SK-N-SH (cell line): ENCODE results near the gene CSKMT. TPM values are rescaled to one million over a fixed set of nuclear protein-coding genes. Genes with fewer than 3 reads are reported as not detected.

Experiments
- CTCF ChIA-PET: fragments of 300-600, 350-600 bp; formaldehyde crosslinking; extraction: SDS; loops from one replicate; lab custom pipeline; 2021; lab: Yijun Ruan, JAX
- POLR2A ChIA-PET: fragments of 350-600 bp; sonication (Branson Sonifier 250); formaldehyde crosslinking; extraction: SDS; loops from one replicate; lab custom pipeline; 2020; ENCODE audit warnings: antibody characterized with exemption, inconsistent platforms; lab: Yijun Ruan, JAX
- DNase-seq: peaks from one replicate; pipeline ENCODE4 v3.0.0; 2012
- H2AFZ ChIP-seq: fragments of 200-600 bp; sonication (generic); 2 replicates; pipeline ENCODE4 v1.8.1; 2016; ENCODE audit warnings: antibody characterized with exemption, mild to moderate bottlenecking, low read depth
- H3F3A ChIP-seq: fragments of 200-600 bp; sonication (generic); replicated peaks from 2 replicates; pipeline ENCODE3; 2016; ENCODE audit warnings: antibody characterized with exemption, mild to moderate bottlenecking; ENCODE audit not compliant: insufficient read depth
- H3K27ac ChIP-seq, 2 experiments: fragments of 200-500 bp in 1 of 2; fragments of 200-600 bp in 1 of 2; sonication (Bioruptor generic) in 1 of 2; sonication (generic), shearing (Covaris generic) in 1 of 2; 2 replicates each; pipeline versions ENCODE4 v1.5.1 to v1.6.1; 2014 to 2016; ENCODE audit warnings: low read depth in 2 of 2, inconsistent platforms in 1 of 2, low read length in 1 of 2, mild to moderate bottlenecking in 1 of 2, mixed read lengths in 1 of 2
- H3K27me3 ChIP-seq: fragments of 200-600 bp; sonication (generic), shearing (Covaris generic); 2 replicates; pipeline ENCODE4 v1.6.1; 2016; ENCODE audit warnings: mixed run types; ENCODE audit not compliant: insufficient read depth
- H3K36me3 ChIP-seq, 2 experiments: fragments of 200-500 bp in 1 of 2; fragments of 200-600 bp in 1 of 2; sonication (Bioruptor generic) in 1 of 2; sonication (generic) in 1 of 2; replicated peaks in 1 of 2; 2 replicates each; pipeline versions ENCODE3 to v1.5.1; 2014 to 2016; ENCODE audit warnings: low read length in 1 of 2, mild to moderate bottlenecking in 1 of 2; ENCODE audit not compliant: insufficient read depth in 2 of 2, control insufficient read depth in 1 of 2
- H3K4me1 ChIP-seq, 2 experiments: fragments of 200-500 bp in 1 of 2; fragments of 200-600 bp in 1 of 2; sonication (Bioruptor generic) in 1 of 2; sonication (generic), shearing (Covaris generic) in 1 of 2; 2 replicates each; pipeline versions ENCODE4 v1.5.1 to v1.6.1; 2014 to 2016; ENCODE audit warnings: low read depth in 1 of 2, low read length in 1 of 2, mixed run types in 1 of 2; ENCODE audit not compliant: insufficient read depth in 2 of 2, control insufficient read depth in 1 of 2
- H3K4me2 ChIP-seq: fragments of 200-600 bp; sonication (generic), shearing (Covaris generic); 2 replicates; pipeline ENCODE4 v1.6.1; 2017; ENCODE audit warnings: mixed run types
- H3K4me3 ChIP-seq, 2 experiments: fragments of 200-500 bp in 1 of 2; fragments of 200-600 bp in 1 of 2; sonication (Bioruptor generic) in 1 of 2; sonication (generic), shearing (Covaris generic) in 1 of 2; 2 replicates each; pipeline versions ENCODE4 v1.5.1 to v1.8.1; 2014 to 2016; ENCODE audit warnings: low read depth in 2 of 2, inconsistent platforms in 1 of 2, low read length in 1 of 2, mild to moderate bottlenecking in 1 of 2, mixed read lengths in 1 of 2, moderate library complexity in 1 of 2
- H3K79me2 ChIP-seq: fragments of 200-600 bp; sonication (generic); 2 replicates; pipeline ENCODE4 v1.8.1; 2017; ENCODE audit warnings: mild to moderate bottlenecking; ENCODE audit not compliant: insufficient read depth
- H3K9ac ChIP-seq: fragments of 200-600 bp; sonication (generic); 2 replicates; pipeline ENCODE4 v1.6.1; 2017; ENCODE audit warnings: mixed run types
- H3K9me2 ChIP-seq: fragments of 200-600 bp; sonication (generic); 2 replicates; pipeline ENCODE4 v1.6.1; 2017; ENCODE audit warnings: mixed run types
- H3K9me3 ChIP-seq: fragments of 200-600 bp; sonication (generic); 2 replicates; pipeline ENCODE4 v1.6.1; 2017; ENCODE audit warnings: mixed run types, mild to moderate bottlenecking, moderate library complexity
- H4K20me1 ChIP-seq: fragments of 200-600 bp; sonication (generic); 2 replicates; pipeline ENCODE4 v1.6.1; 2017; ENCODE audit warnings: mild to moderate bottlenecking, mixed run types; ENCODE audit not compliant: insufficient read depth
- CHD2 ChIP-seq: fragments of 150-350 bp; IDR thresholded peaks from 2 replicates; pipeline ENCODE4 v1.6.1; 2018; ENCODE audit warnings: low read length; ENCODE audit not compliant: partially characterized antibody
- ELF1 ChIP-seq: IDR thresholded peaks from 2 replicates; pipeline ENCODE4 v1.4.0; 2012
- EP300 ChIP-seq, 2 experiments: IDR thresholded peaks; 2 replicates each; pipeline versions ENCODE4 v1.4.0 to v1.6.1; 2012; ENCODE audit warnings: borderline replicate concordance in 1 of 2, low read depth in 1 of 2, low read length in 1 of 2
- FOXJ3 ChIP-seq: sonication (generic); formaldehyde crosslinking; IDR thresholded peaks from 2 replicates; pipeline ENCODE4 v1.5.1; 2020; ENCODE audit warnings: mild to moderate bottlenecking, missing genetic modification reagents
- FOXM1 ChIP-seq: IDR thresholded peaks from 2 replicates; pipeline ENCODE4 v1.4.0; 2012; ENCODE audit warnings: low read depth, mild to moderate bottlenecking
- GABPA ChIP-seq: IDR thresholded peaks from 2 replicates; pipeline ENCODE4 v1.4.0; 2012; ENCODE audit warnings: low read depth, mild to moderate bottlenecking
- MEF2A ChIP-seq: IDR thresholded peaks from 2 replicates; pipeline ENCODE4 v1.4.0; 2012; ENCODE audit warnings: low read depth, borderline replicate concordance
- NFIC ChIP-seq: IDR thresholded peaks from 2 replicates; pipeline ENCODE4 v1.4.0; 2012; ENCODE audit warnings: borderline replicate concordance
- NRF1 ChIP-seq: IDR thresholded peaks from 2 replicates; pipeline ENCODE4 v1.6.1; 2012; ENCODE audit warnings: low read depth, mild to moderate bottlenecking, low read length
- POLR2AphosphoS5 ChIP-seq: IDR thresholded peaks from 2 replicates; pipeline ENCODE4 v1.6.1; 2012; ENCODE audit warnings: low read depth, low read length
- RCOR1 ChIP-seq: fragments of 150-350 bp; IDR thresholded peaks from 2 replicates; pipeline ENCODE4 v1.6.1; 2017; ENCODE audit warnings: antibody characterized with exemption, low read length
- RXRA ChIP-seq: IDR thresholded peaks from 2 replicates; pipeline ENCODE4 v1.4.0; 2012; ENCODE audit warnings: low read depth, mild to moderate bottlenecking, borderline replicate concordance
- SIN3A ChIP-seq: IDR thresholded peaks from 2 replicates; pipeline ENCODE4 v1.6.1; 2012; ENCODE audit warnings: low read depth, mild to moderate bottlenecking, low read length, moderate library complexity, borderline replicate concordance
- TCF12 ChIP-seq: IDR thresholded peaks from 2 replicates; pipeline ENCODE4 v1.4.0; 2012
- TEAD4 ChIP-seq: IDR thresholded peaks from 2 replicates; pipeline ENCODE4 v1.4.0; 2012; ENCODE audit warnings: mild to moderate bottlenecking, borderline replicate concordance; ENCODE audit not compliant: insufficient read depth
- YY1 ChIP-seq: IDR thresholded peaks from 2 replicates; pipeline ENCODE4 v1.4.0; 2012; ENCODE audit warnings: low read depth, mild to moderate bottlenecking
- WGBS: methylation state at CpG from one replicate; pipeline ENCODE4 v1.1.6; 2017; ENCODE audit warnings: low lambda C conversion rate; 5-methylcytosine and 5-hydroxymethylcytosine counted together
- polyA plus RNA-seq, 3 experiments: library from polyadenylated mRNA; depleted of rRNA; stranded (reverse); fragments of >200 nt; gene quantifications; 2 replicates each; pipeline ENCODE4 v1.2.3, GENCODE V29; 2012
- TF ChIP-seq, protein P1 (sequence below): fragments of 150-350 bp; IDR thresholded peaks from 2 replicates; pipeline ENCODE4 v1.6.1; 2016; ENCODE audit warnings: mild to moderate bottlenecking, low read depth, low read length
- TF ChIP-seq, protein P2 (sequence below): IDR thresholded peaks from 2 replicates; pipeline ENCODE4; 2012
- TF ChIP-seq, protein P3 (sequence below): IDR thresholded peaks from 2 replicates; pipeline ENCODE4 v1.4.0; 2012; ENCODE audit warnings: low read depth
- TF ChIP-seq, protein P4 (sequence below): IDR thresholded peaks from 2 replicates; pipeline ENCODE4 v1.4.0; 2012; ENCODE audit warnings: low read depth, borderline replicate concordance
- TF ChIP-seq, protein P5 (sequence below): IDR thresholded peaks from 2 replicates; pipeline ENCODE4 v1.6.1; 2012; ENCODE audit warnings: mild to moderate bottlenecking, low read depth, low read length, moderate library complexity
- TF ChIP-seq, protein P6 (sequence below): IDR thresholded peaks from 2 replicates; pipeline ENCODE4 v1.4.0; 2012; ENCODE audit warnings: low read depth, borderline replicate concordance

CSKMT gene
- polyA plus RNA-seq, 1 of the 3 experiments (the other 2 are of a cell fraction): 11.1 TPM

DNA sequence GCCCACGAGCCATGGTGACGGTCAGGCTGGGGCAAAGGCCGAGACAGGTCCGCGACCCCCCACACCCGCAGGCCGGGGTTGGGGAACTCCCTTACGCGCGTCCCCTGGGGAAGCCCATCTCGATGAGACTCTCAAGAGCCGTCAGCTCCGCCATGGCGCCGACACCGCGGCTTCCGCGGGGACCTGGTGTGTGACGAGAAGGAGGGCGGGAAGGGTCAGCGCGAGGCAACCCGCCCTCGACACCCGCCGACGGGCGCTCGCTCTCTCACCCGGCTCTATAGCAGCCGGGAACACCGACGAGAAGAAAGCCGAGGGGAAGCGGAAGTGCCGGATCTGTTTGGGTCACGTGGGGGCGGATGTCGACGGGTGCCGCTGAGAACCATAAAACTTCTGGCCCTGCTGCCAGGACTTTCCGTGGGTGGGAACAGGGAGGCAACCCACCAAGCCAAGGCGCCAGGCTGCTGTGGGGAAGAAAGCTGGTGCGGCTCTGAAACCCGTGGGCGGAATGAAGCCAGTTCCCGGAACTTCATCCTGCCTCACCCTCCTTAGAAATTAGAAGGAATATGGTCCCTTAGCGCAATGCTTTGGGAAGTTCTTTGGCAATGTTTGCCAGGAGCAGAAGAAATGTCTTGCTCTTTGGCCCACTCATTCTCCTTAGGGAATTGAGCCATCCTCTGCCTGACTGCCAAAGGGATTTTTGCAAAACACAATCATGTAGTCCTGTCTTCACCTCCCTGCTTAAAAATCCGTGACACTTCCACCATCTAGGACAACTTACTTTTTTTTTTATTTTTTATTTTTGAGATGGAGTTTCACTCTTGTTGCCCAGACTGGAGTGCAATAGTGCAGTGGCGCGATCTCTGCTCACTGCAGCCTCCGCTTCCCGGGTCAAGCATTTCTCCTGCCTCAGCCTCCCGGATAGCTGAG is 13.9 kb downstream of the CSKMT start, which contains the start of gene UBXN1:
Gene UBXN1 (minus strand): TSS at position 304 of the 927 bp plus-strand sequence. CDS start 150 bp downstream, at position 154.
- H2AFZ ChIP-seq: peak within 1 kb of the TSS; percentile 82
- no peaks in the 10 kb centered on the region for H3K9me2 ChIP-seq
- peaks cover 38% of the 10 kb centered on the region for H3F3A ChIP-seq
- peaks cover 49% of the 10 kb centered on the region for H3K79me2 ChIP-seq
- H3K27me3 ChIP-seq: no peaks in the 10 kb centered on the region
- H3K4me2 ChIP-seq: peak within 1 kb of the TSS; percentile 96
- peak within 1 kb of the TSS; percentile 79 to 98 for H3K4me3 ChIP-seq
- 13% methylated on average over 42 of the region's 55 CpGs for WGBS
- peak within 1 kb of the TSS; percentile 96 for H3K9ac ChIP-seq
- H3K27ac ChIP-seq: peak within 1 kb of the TSS; percentile 70 to 77; a peak in 3 of 4 replicates
- peaks cover 11 to 15% of the 10 kb centered on the region in 2 experiments; a peak in 3 of 4 replicates for H3K4me1 ChIP-seq
- CTCF ChIA-PET: interaction anchor here (1.6 to 3.7 kb wide), 4 partner anchors 9 to 91 kb away, joined by 3 to 31 read pairs (median 12); partner anchors contain the start of gene TAF6L
- no peaks in the 10 kb centered on the region for H3K9me3 ChIP-seq
- H4K20me1 ChIP-seq: no peaks in the 10 kb centered on the region
- peaks cover 19 to 23% of the 10 kb centered on the region in 2 experiments for H3K36me3 ChIP-seq
- POLR2A ChIA-PET: interaction anchor here (1.3 to 2.0 kb wide), 2 partner anchors 14 to 162 kb away, joined by 9 read pairs; partner anchors contain the start of genes C11orf98 and CSKMT
- DNase-seq: peak; percentile 93
- TF ChIP-seq GABPA: peak; percentile 95
- TF ChIP-seq, protein P1, sequence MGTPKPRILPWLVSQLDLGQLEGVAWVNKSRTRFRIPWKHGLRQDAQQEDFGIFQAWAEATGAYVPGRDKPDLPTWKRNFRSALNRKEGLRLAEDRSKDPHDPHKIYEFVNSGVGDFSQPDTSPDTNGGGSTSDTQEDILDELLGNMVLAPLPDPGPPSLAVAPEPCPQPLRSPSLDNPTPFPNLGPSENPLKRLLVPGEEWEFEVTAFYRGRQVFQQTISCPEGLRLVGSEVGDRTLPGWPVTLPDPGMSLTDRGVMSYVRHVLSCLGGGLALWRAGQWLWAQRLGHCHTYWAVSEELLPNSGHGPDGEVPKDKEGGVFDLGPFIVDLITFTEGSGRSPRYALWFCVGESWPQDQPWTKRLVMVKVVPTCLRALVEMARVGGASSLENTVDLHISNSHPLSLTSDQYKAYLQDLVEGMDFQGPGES: no peak
- TF ChIP-seq FOXJ3: no peak
- peak; percentile 69; the same call in 1 of the 2 replicates for TF ChIP-seq SIN3A
- TF ChIP-seq, protein P2, sequence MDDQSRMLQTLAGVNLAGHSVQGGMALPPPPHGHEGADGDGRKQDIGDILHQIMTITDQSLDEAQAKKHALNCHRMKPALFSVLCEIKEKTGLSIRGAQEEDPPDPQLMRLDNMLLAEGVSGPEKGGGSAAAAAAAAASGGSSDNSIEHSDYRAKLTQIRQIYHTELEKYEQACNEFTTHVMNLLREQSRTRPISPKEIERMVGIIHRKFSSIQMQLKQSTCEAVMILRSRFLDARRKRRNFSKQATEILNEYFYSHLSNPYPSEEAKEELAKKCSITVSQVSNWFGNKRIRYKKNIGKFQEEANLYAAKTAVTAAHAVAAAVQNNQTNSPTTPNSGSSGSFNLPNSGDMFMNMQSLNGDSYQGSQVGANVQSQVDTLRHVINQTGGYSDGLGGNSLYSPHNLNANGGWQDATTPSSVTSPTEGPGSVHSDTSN: peak; percentile 17; the same call in 1 of the 2 replicates
- peak; percentile 87 for TF ChIP-seq POLR2AphosphoS5
- no peak for TF ChIP-seq RXRA
- TF ChIP-seq, protein P3, sequence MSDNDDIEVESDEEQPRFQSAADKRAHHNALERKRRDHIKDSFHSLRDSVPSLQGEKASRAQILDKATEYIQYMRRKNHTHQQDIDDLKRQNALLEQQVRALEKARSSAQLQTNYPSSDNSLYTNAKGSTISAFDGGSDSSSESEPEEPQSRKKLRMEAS: peak; percentile 90
- TF ChIP-seq EP300 (IDR thresholded peaks at IDR 0.05; ENCODE audit: borderline replicate concordance in 1 of 2, low read depth in 1 of 2, low read length in 1 of 2): peak in 1 of 2 experiments; percentile 15; a peak in 2 of 4 replicates
- TF ChIP-seq RCOR1: peak; percentile 30; the same call in 1 of the 2 replicates
- TF ChIP-seq NRF1: no peak
- TF ChIP-seq, protein P4, sequence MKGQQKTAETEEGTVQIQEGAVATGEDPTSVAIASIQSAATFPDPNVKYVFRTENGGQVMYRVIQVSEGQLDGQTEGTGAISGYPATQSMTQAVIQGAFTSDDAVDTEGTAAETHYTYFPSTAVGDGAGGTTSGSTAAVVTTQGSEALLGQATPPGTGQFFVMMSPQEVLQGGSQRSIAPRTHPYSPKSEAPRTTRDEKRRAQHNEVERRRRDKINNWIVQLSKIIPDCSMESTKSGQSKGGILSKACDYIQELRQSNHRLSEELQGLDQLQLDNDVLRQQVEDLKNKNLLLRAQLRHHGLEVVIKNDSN: peak; percentile 99
- peak; percentile 94 for TF ChIP-seq ELF1
- TF ChIP-seq CHD2: peak; percentile 75
- TF ChIP-seq NFIC: peak; percentile 60
- peak; percentile 21; the same call in 1 of the 2 replicates for TF ChIP-seq TCF12
- TF ChIP-seq, protein P5, sequence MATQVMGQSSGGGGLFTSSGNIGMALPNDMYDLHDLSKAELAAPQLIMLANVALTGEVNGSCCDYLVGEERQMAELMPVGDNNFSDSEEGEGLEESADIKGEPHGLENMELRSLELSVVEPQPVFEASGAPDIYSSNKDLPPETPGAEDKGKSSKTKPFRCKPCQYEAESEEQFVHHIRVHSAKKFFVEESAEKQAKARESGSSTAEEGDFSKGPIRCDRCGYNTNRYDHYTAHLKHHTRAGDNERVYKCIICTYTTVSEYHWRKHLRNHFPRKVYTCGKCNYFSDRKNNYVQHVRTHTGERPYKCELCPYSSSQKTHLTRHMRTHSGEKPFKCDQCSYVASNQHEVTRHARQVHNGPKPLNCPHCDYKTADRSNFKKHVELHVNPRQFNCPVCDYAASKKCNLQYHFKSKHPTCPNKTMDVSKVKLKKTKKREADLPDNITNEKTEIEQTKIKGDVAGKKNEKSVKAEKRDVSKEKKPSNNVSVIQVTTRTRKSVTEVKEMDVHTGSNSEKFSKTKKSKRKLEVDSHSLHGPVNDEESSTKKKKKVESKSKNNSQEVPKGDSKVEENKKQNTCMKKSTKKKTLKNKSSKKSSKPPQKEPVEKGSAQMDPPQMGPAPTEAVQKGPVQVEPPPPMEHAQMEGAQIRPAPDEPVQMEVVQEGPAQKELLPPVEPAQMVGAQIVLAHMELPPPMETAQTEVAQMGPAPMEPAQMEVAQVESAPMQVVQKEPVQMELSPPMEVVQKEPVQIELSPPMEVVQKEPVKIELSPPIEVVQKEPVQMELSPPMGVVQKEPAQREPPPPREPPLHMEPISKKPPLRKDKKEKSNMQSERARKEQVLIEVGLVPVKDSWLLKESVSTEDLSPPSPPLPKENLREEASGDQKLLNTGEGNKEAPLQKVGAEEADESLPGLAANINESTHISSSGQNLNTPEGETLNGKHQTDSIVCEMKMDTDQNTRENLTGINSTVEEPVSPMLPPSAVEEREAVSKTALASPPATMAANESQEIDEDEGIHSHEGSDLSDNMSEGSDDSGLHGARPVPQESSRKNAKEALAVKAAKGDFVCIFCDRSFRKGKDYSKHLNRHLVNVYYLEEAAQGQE: peak; percentile 70; the same call in 1 of the 2 replicates
- no peak for TF ChIP-seq TEAD4
- peak; percentile 48 for TF ChIP-seq YY1
- TF ChIP-seq FOXM1: peak; percentile 22; the same call in 1 of the 2 replicates
- TF ChIP-seq MEF2A: no peak
- TF ChIP-seq, protein P6, sequence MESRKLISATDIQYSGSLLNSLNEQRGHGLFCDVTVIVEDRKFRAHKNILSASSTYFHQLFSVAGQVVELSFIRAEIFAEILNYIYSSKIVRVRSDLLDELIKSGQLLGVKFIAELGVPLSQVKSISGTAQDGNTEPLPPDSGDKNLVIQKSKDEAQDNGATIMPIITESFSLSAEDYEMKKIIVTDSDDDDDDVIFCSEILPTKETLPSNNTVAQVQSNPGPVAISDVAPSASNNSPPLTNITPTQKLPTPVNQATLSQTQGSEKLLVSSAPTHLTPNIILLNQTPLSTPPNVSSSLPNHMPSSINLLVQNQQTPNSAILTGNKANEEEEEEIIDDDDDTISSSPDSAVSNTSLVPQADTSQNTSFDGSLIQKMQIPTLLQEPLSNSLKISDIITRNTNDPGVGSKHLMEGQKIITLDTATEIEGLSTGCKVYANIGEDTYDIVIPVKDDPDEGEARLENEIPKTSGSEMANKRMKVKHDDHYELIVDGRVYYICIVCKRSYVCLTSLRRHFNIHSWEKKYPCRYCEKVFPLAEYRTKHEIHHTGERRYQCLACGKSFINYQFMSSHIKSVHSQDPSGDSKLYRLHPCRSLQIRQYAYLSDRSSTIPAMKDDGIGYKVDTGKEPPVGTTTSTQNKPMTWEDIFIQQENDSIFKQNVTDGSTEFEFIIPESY: peak; percentile 87; the same call in 1 of the 2 replicates
